Measurements from ENCODE around the gene EREG. TPM values are rescaled to one million over a fixed set of nuclear protein-coding genes. Genes with fewer than 3 reads are reported as not detected.

EREG gene
- total RNA-seq, 4 donors from 2014 or later, result 9.4 to 63.8 (median 31.6) TPM

- no peak for TF ChIP-seq CTCF (IDR thresholded peaks at IDR 0.05)
- no peak for TF ChIP-seq EP300 (IDR thresholded peaks at IDR 0.05)
- TF ChIP-seq POLR2A (IDR thresholded peaks at IDR 0.05), result no peak
- no peak for TF ChIP-seq POLR2AphosphoS5 (IDR thresholded peaks at IDR 0.05)
- WGBS, result 56% methylated on average over 4 of the region's 4 CpGs
Measured at GRCh38 chr4:74386159-74386558, 21.2 kb downstream of the EREG start.

GRCh38 chr4:74387790-74388189 lies 22.8 kb downstream of the EREG start:
- no peak overlapping the region for H3K4me3 ChIP-seq
- no peak overlapping the region for H3K27ac ChIP-seq
- H3K9me3 ChIP-seq, result no peaks in the 10 kb centered on the region
- H3K4me1 ChIP-seq, result no peaks in the 10 kb centered on the region
- no peak for DNase-seq (ENCODE audit: low spot score in 2 of 2)
- 89% methylated on average over 2 of the region's 2 CpGs for WGBS
- no peaks in the 10 kb centered on the region for H3K36me3 ChIP-seq
- TF ChIP-seq CTCF (IDR thresholded peaks at IDR 0.05) (no peak), POLR2AphosphoS5 (IDR thresholded peaks at IDR 0.05) (no peak), EP300 (IDR thresholded peaks at IDR 0.05) (no peak), POLR2A (IDR thresholded peaks at IDR 0.05) (no peak)
- H3K27me3 ChIP-seq, result no peaks in the 10 kb centered on the region

More at GRCh38 chr4:74386159-74386558, 21.2 kb downstream of the EREG start:
- Histone ChIP-seq H3K9me3 (no peaks in the 10 kb centered on the region), H3K36me3 (no peaks in the 10 kb centered on the region), H3K27me3 (no peaks in the 10 kb centered on the region), H3K27ac (no peak overlapping the region), H3K4me3 (no peak overlapping the region), H3K4me1 (no peaks in the 10 kb centered on the region)
- no peak for DNase-seq (ENCODE audit: low spot score in 2 of 2)

- WGBS, result 85% methylated on average over 1 of the region's 1 CpG
- H3K27me3 ChIP-seq, result no peaks in the 10 kb centered on the region
- H3K4me3 ChIP-seq, result no peak overlapping the region
- no peaks in the 10 kb centered on the region for H3K9me3 ChIP-seq
- H3K27ac ChIP-seq, result no peak overlapping the region
- no peaks in the 10 kb centered on the region for H3K36me3 ChIP-seq
- no peaks in the 10 kb centered on the region for H3K4me1 ChIP-seq
- DNase-seq (ENCODE audit: low spot score in 2 of 2), result no peak
- TF ChIP-seq CTCF (IDR thresholded peaks at IDR 0.05), result no peak
- TF ChIP-seq POLR2AphosphoS5 (IDR thresholded peaks at IDR 0.05), result no peak
- TF ChIP-seq EP300 (IDR thresholded peaks at IDR 0.05), result no peak
- no peak for TF ChIP-seq POLR2A (IDR thresholded peaks at IDR 0.05)
Measured at GRCh38 chr4:74389494-74389893, 24.5 kb downstream of the EREG start.

GRCh38 chr4:74390677-74391076 lies 25.7 kb downstream of the EREG start:
- H3K9me3 ChIP-seq, result no peaks in the 10 kb centered on the region
- H3K36me3 ChIP-seq, result no peaks in the 10 kb centered on the region
- 64% methylated on average over 2 of the region's 2 CpGs for WGBS
- no peak overlapping the region for H3K27ac ChIP-seq
- H3K4me1 ChIP-seq, result no peaks in the 10 kb centered on the region
- no peak overlapping the region for H3K4me3 ChIP-seq
- DNase-seq (ENCODE audit: low spot score in 2 of 2), result no peak
- TF ChIP-seq POLR2AphosphoS5 (IDR thresholded peaks at IDR 0.05) (no peak), POLR2A (IDR thresholded peaks at IDR 0.05) (no peak), EP300 (IDR thresholded peaks at IDR 0.05) (no peak), CTCF (IDR thresholded peaks at IDR 0.05) (no peak)
- no peaks in the 10 kb centered on the region for H3K27me3 ChIP-seq

- H3K27ac ChIP-seq, result no peak overlapping the region
- no peaks in the 10 kb centered on the region for H3K27me3 ChIP-seq
- H3K9me3 ChIP-seq, result no peaks in the 10 kb centered on the region
- no peak overlapping the region for H3K4me3 ChIP-seq
- no peak for DNase-seq (ENCODE audit: low spot score in 2 of 2)
- no peak for TF ChIP-seq POLR2A (IDR thresholded peaks at IDR 0.05)
- no peak for TF ChIP-seq CTCF (IDR thresholded peaks at IDR 0.05)
- no peak for TF ChIP-seq EP300 (IDR thresholded peaks at IDR 0.05)
- TF ChIP-seq POLR2AphosphoS5 (IDR thresholded peaks at IDR 0.05), result no peak
- no peaks in the 10 kb centered on the region for H3K36me3 ChIP-seq
- H3K4me1 ChIP-seq, result no peaks in the 10 kb centered on the region
Measured at GRCh38 chr4:74391346-74391745, 26.4 kb downstream of the EREG start.

All from suprapubic skin (tissue), 4 donors.